H1 (cell line): Measurements from ENCODE around the gene NT5DC3. TPM values are rescaled to one million over a fixed set of nuclear protein-coding genes. Genes with fewer than 3 reads are reported as not detected.

ENCODE experiments used
- CTCF ChIA-PET: fragments of 300-600 bp; sonication (Branson Sonifier 250); formaldehyde crosslinking; loops from one replicate; lab custom pipeline; 2021; ENCODE audit not compliant: partially characterized antibody; lab: Charles Lee
- POLR2A ChIA-PET: fragments of 300-600 bp; sonication (Branson Sonifier 250); formaldehyde crosslinking; loops from one replicate; lab custom pipeline; 2021; ENCODE audit warnings: inconsistent platforms; ENCODE audit not compliant: partially characterized antibody; lab: Charles Lee
- DNase-seq, 2 experiments: peaks; one replicate each; pipeline versions ENCODE4 v3.0.0 to v3.0.0-alpha.2; 2010 to 2022; ENCODE audit warnings: low spot score in 2 of 2, low read depth in 1 of 2, mixed read lengths in 1 of 2
- FAIRE-seq: peaks from 2 replicates; lab custom pipeline; 2011; peaks lifted over from hg19 to GRCh38; lab: Jason Lieb, UNC
- H2AFZ ChIP-seq: 2 replicates; pipeline ENCODE4 v1.8.1; 2012; ENCODE audit warnings: low read length, inconsistent platforms
- H2AK5ac ChIP-seq: 2 replicates; pipeline ENCODE4 v1.6.1; 2013; ENCODE audit warnings: low read depth, low read length
- H2BK120ac ChIP-seq: replicated peaks from 2 replicates; pipeline ENCODE3; 2013; ENCODE audit warnings: low read depth, low read length, inconsistent platforms
- H2BK12ac ChIP-seq: 2 replicates; pipeline ENCODE4 v1.6.1; 2013; ENCODE audit warnings: low read depth, low read length
- H2BK15ac ChIP-seq: 2 replicates; pipeline ENCODE4 v1.6.1; 2013; ENCODE audit warnings: low read length
- H2BK20ac ChIP-seq: 2 replicates; pipeline ENCODE4 v1.6.1; 2013; ENCODE audit warnings: low read length
- H2BK5ac ChIP-seq: 2 replicates; pipeline ENCODE4 v1.6.1; 2013; ENCODE audit warnings: low read depth, low read length
- H3K14ac ChIP-seq: 2 replicates; pipeline ENCODE4 v1.6.1; 2013; ENCODE audit warnings: inconsistent platforms; ENCODE audit not compliant: insufficient read length
- H3K18ac ChIP-seq: 2 replicates; pipeline ENCODE4 v1.6.1; 2013; ENCODE audit warnings: low read length; ENCODE audit errors: extremely low read depth
- H3K23ac ChIP-seq: 2 replicates; pipeline ENCODE4 v1.6.1; 2013; ENCODE audit warnings: inconsistent platforms; ENCODE audit not compliant: insufficient read length
- H3K23me2 ChIP-seq: 2 replicates; pipeline ENCODE4 v1.6.1; 2013; ENCODE audit warnings: low read depth, low read length
- H3K27ac ChIP-seq: 2 replicates; pipeline ENCODE4 v1.6.1; 2011; ENCODE audit warnings: low read depth, low read length, inconsistent platforms
- H3K27me3 ChIP-seq, 4 experiments: replicated peaks in 1 of 4; 1 replicate in 1 of 4; 2 replicates in 3 of 4; pipeline versions ENCODE4 v1.6.1 to v1.8.1; 2011 to 2013; ENCODE audit warnings: low read length in 3 of 4, mild to moderate bottlenecking in 3 of 4, inconsistent platforms in 2 of 4, mixed read lengths in 2 of 4, moderate library complexity in 1 of 4; ENCODE audit not compliant: control insufficient read depth in 3 of 4, insufficient read depth in 3 of 4; ENCODE audit errors: extremely low read depth in 1 of 4
- H3K36me3 ChIP-seq, 4 experiments: 2 replicates each; pipeline versions ENCODE4 v1.6.1 to v1.8.1; 2011 to 2013; ENCODE audit warnings: mild to moderate bottlenecking in 4 of 4, low read length in 3 of 4, moderate library complexity in 2 of 4, control low read depth in 1 of 4, inconsistent platforms in 1 of 4; ENCODE audit not compliant: insufficient read depth in 4 of 4, control insufficient read depth in 2 of 4
- H3K4ac ChIP-seq: replicated peaks from 2 replicates; pipeline ENCODE3; 2013; ENCODE audit warnings: low read length, low read depth, mixed read lengths, inconsistent platforms; ENCODE audit not compliant: insufficient read length
- H3K4me1 ChIP-seq, 4 experiments: replicated peaks in 1 of 4; 1 replicate in 1 of 4; 2 replicates in 3 of 4; pipeline versions ENCODE4 v1.6.1 to v1.8.1; 2011 to 2013; ENCODE audit warnings: low read length in 3 of 4, inconsistent platforms in 2 of 4, mixed read lengths in 1 of 4; ENCODE audit not compliant: insufficient read depth in 4 of 4, control insufficient read depth in 3 of 4
- H3K4me2 ChIP-seq, 2 experiments: 2 replicates each; pipeline versions ENCODE4 v1.6.1 to v1.8.1; 2011 to 2013; ENCODE audit warnings: low read depth in 2 of 2, low read length in 2 of 2, control low read depth in 1 of 2, inconsistent platforms in 1 of 2, mild to moderate bottlenecking in 1 of 2; ENCODE audit not compliant: insufficient read depth in 1 of 2
- H3K4me3 ChIP-seq, 4 experiments: fragments of 200-600, 300-600 bp in 1 of 4; sonication (generic), shearing (Covaris generic), sonication (Bioruptor Twin) in 1 of 4; 2 replicates each; pipeline versions ENCODE4 v1.5.1 to v1.8.1; 2011 to 2016; ENCODE audit warnings: low read length in 4 of 4, low read depth in 3 of 4, control low read depth in 2 of 4, inconsistent platforms in 2 of 4, mild to moderate bottlenecking in 2 of 4, mixed read lengths in 1 of 4, moderate library complexity in 1 of 4; ENCODE audit not compliant: insufficient read depth in 2 of 4; ENCODE audit errors: extremely low read depth in 1 of 4
- H3K56ac ChIP-seq: replicated peaks from 2 replicates; pipeline ENCODE3; 2013; ENCODE audit warnings: low read depth, mild to moderate bottlenecking, mixed read lengths, low read length, inconsistent platforms; ENCODE audit not compliant: insufficient read length
- H3K79me1 ChIP-seq: 2 replicates; pipeline ENCODE4 v1.6.1; 2013; ENCODE audit warnings: low read depth, low read length, control low read depth
- H3K79me2 ChIP-seq, 2 experiments: 2 replicates each; pipeline versions ENCODE4 v1.6.1 to v1.8.1; 2012 to 2013; ENCODE audit warnings: low read length in 2 of 2, mild to moderate bottlenecking in 2 of 2, inconsistent platforms in 1 of 2; ENCODE audit not compliant: insufficient read depth in 2 of 2, control insufficient read depth in 1 of 2
- H3K9ac ChIP-seq, 4 experiments: replicated peaks in 1 of 4; 1 replicate in 1 of 4; 2 replicates in 3 of 4; pipeline versions ENCODE4 v1.6.1 to v1.8.1; 2011 to 2013; ENCODE audit warnings: low read depth in 3 of 4, low read length in 3 of 4, control low read depth in 2 of 4, mild to moderate bottlenecking in 2 of 4, moderate library complexity in 2 of 4, inconsistent platforms in 1 of 4; ENCODE audit errors: extremely low read depth in 1 of 4
- H3K9me3 ChIP-seq, 2 experiments: 2 replicates each; pipeline versions ENCODE4 v1.6.1 to v1.8.1; 2012 to 2013; ENCODE audit warnings: mild to moderate bottlenecking in 2 of 2, moderate library complexity in 2 of 2, control low read depth in 1 of 2, inconsistent platforms in 1 of 2, low read depth in 1 of 2, low read length in 1 of 2, mixed read lengths in 1 of 2; ENCODE audit not compliant: insufficient read depth in 2 of 2
- H4K20me1 ChIP-seq, 2 experiments: replicated peaks in 1 of 2; 2 replicates each; pipeline versions ENCODE3 to v1.8.1; 2011 to 2013; ENCODE audit warnings: inconsistent platforms in 2 of 2, low read length in 2 of 2, mild to moderate bottlenecking in 1 of 2; ENCODE audit not compliant: insufficient read depth in 2 of 2, control insufficient read depth in 1 of 2
- H4K5ac ChIP-seq: 2 replicates; pipeline ENCODE4 v1.6.1; 2013; ENCODE audit warnings: low read length, low read depth, mixed read lengths, inconsistent platforms; ENCODE audit not compliant: insufficient read length
- H4K8ac ChIP-seq: 2 replicates; pipeline ENCODE4 v1.8.0; 2013; ENCODE audit warnings: mild to moderate bottlenecking, moderate library complexity, low read length, inconsistent platforms; ENCODE audit not compliant: insufficient read depth; ENCODE audit errors: extremely low read depth
- H4K91ac ChIP-seq: replicated peaks from 2 replicates; pipeline ENCODE3; 2013; ENCODE audit warnings: low read length, mixed read lengths, inconsistent platforms; ENCODE audit not compliant: insufficient read length
- CBX8 ChIP-seq: fragments of 300-800, 300-1000 bp; sonication (generic); IDR thresholded peaks from 2 replicates; pipeline ENCODE4 v1.7.1; 2016; ENCODE audit warnings: low read depth, low read length, borderline replicate concordance
- GTF2F1 ChIP-seq: IDR thresholded peaks from 2 replicates; pipeline ENCODE4 v1.6.1; 2012; ENCODE audit warnings: low read depth, low read length, improper control_type of control experiment, borderline replicate concordance
- RBBP5 ChIP-seq: IDR thresholded peaks from 2 replicates; pipeline ENCODE4 v1.7.1; 2012; ENCODE audit warnings: low read depth, mild to moderate bottlenecking, inconsistent platforms, low read length, moderate library complexity, borderline replicate concordance
- TBP ChIP-seq: IDR thresholded peaks from 2 replicates; pipeline ENCODE4 v1.6.1; 2011; ENCODE audit warnings: low read depth, low read length, improper control_type of control experiment
- TEAD4 ChIP-seq: IDR thresholded peaks from 2 replicates; pipeline ENCODE4 v1.6.1; 2012; ENCODE audit warnings: low read depth, low read length, inconsistent platforms, mixed read lengths
- WGBS, 2 experiments: shearing (Covaris generic) in 1 of 2; methylation state at CpG; one replicate each; pipeline versions ENCODE4 v1.1.6 to v1.1.7; 2013 to 2015; ENCODE audit warnings: low lambda C conversion rate in 2 of 2, mixed read lengths in 2 of 2, inconsistent platforms in 1 of 2, low coverage in 1 of 2, missing lambda C conversion rate in 1 of 2; ENCODE audit not compliant: insufficient replicate concordance in 2 of 2, insufficient coverage in 1 of 2, insufficient read length in 1 of 2; ENCODE audit errors: extremely low coverage in 1 of 2, missing lambda C conversion rate in 1 of 2; 5-methylcytosine and 5-hydroxymethylcytosine counted together
- polyA plus RNA-seq, 7 experiments: library from polyadenylated mRNA; depleted of rRNA in 3 of 7; stranded (reverse) in 5 of 7; unstranded in 2 of 7; fragments of >200 nt in 5 of 7; fragments of 200-250 nt in 2 of 7; gene quantifications; 1 replicate in 5 of 7; 2 replicates in 1 of 7; 4 replicates in 1 of 7; pipeline versions ENCODE4 v1.2.1 to v1.2.3, GENCODE V29; 2011 to 2013; ENCODE audit warnings: missing spikeins in 2 of 7, mixed read lengths in 2 of 7
- total RNA-seq: library from RNA; stranded (reverse); fragmentation: NEBNext Ultra II Directional; extraction: Animal tissue kit (Norgen Biotek cat#: 25700); gene quantifications from 2 replicates; pipeline ENCODE4 v1.2.1, GENCODE V29; 2021
- TF ChIP-seq, protein P1 (sequence below): IDR thresholded peaks from 2 replicates; pipeline ENCODE4 v1.6.1; 2012; ENCODE audit warnings: inconsistent platforms
- TF ChIP-seq, protein P2 (sequence below): IDR thresholded peaks from 2 replicates; pipeline ENCODE4 v1.6.1; 2011; ENCODE audit warnings: low read length, improper control_type of control experiment

The NT5DC3 gene
- total and polyA plus RNA-seq, 2 of the 8 experiments (the other 6 are each of a cell fraction or from before 2014, with no cell fraction given) = 5.4 to 14.8 TPM

DNA sequence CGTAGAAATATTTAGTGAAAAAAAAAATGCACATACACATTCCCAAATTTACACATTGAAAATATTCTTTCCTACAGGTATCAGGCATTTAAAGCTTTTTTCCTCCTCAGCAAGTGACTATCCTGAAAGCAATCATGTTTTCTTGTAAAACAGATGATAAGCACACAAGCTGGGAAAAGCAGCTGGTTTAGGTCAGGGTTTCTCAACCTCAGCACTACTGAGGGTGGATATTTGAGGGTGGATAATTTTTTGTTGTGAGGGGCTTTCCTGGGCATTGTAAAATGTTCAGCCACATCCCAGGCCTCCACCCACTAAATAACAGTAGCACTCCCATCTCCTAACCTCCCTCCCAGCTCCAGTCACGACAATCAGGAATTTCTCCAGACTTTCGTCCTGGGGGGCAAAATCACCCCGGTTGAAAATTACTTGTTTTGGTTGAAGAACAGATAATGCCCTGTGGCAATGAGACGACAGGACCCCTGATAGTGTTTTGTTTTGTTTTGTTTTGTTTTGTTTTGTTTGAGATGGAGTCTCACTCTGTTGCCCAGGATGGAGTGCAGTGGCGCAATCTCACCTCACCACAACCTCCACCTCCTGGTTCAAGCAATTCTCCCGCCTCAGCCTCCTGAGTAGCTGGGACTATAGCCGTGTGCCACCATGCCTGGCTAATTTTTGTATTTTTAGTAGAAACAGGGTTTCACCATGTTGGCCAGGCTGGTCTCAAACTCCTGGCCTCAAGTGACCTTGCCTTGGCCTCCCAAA, 15.0 kb upstream of the NT5DC3 start:
- CTCF ChIA-PET = interaction anchor here (0.7 to 1.4 kb wide), 2 partner anchors 11 to 1111 kb away, joined by 4 read pairs; no protein-coding TSS in a partner anchor
- Histone ChIP-seq H3K4ac (no peak overlapping the region), H2BK12ac (no peak overlapping the region), H4K20me1 (no peaks in the 10 kb centered on the region), H3K23ac (no peak overlapping the region), H3K23me2 (no peaks in the 10 kb centered on the region), H4K91ac (no peak overlapping the region), H3K9ac (no peak overlapping the region), H2AFZ (no peak overlapping the region), H4K5ac (no peak overlapping the region), H3K56ac (no peak overlapping the region), H3K79me1 (no peaks in the 10 kb centered on the region), H3K9me3 (no peaks in the 10 kb centered on the region), H3K36me3 (no peaks in the 10 kb centered on the region), H3K4me3 (no peak overlapping the region), H3K4me2 (no peak overlapping the region), H2BK120ac (no peak overlapping the region), H2AK5ac (no peak overlapping the region), H2BK15ac (no peak overlapping the region), H3K27ac (no peak overlapping the region), H2BK20ac (no peak overlapping the region), H3K14ac (no peak overlapping the region), H4K8ac (no peak overlapping the region), H3K27me3 (no peaks in the 10 kb centered on the region)
- POLR2A ChIA-PET = no interaction called here
- DNase-seq = no peak
- TF ChIP-seq, protein P1, sequence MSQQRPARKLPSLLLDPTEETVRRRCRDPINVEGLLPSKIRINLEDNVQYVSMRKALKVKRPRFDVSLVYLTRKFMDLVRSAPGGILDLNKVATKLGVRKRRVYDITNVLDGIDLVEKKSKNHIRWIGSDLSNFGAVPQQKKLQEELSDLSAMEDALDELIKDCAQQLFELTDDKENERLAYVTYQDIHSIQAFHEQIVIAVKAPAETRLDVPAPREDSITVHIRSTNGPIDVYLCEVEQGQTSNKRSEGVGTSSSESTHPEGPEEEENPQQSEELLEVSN = no peak
- TF ChIP-seq GTF2F1 = no peak
- no peak for TF ChIP-seq CBX8
- TF ChIP-seq TBP = no peak
- TF ChIP-seq, protein P2, sequence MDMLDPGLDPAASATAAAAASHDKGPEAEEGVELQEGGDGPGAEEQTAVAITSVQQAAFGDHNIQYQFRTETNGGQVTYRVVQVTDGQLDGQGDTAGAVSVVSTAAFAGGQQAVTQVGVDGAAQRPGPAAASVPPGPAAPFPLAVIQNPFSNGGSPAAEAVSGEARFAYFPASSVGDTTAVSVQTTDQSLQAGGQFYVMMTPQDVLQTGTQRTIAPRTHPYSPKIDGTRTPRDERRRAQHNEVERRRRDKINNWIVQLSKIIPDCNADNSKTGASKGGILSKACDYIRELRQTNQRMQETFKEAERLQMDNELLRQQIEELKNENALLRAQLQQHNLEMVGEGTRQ = no peak
- TF ChIP-seq TEAD4 = no peak
- TF ChIP-seq RBBP5 = no peak
- TF ChIP-seq, all 59 proteins: peak for 0
- Histone ChIP-seq H3K4me1 (no peaks in the 10 kb centered on the region), H3K18ac (no peak overlapping the region), H2BK5ac (no peak overlapping the region), H3K79me2 (no peaks in the 10 kb centered on the region)
- no peak for FAIRE-seq
- 89% methylated on average over 8 of the region's 8 CpGs; no CpG with 5 or more reads in 1 of the 2 experiments for WGBS, 2 experiments
